Measurements from ENCODE around the gene HOXD1.

The HOXD1 gene

DNA sequence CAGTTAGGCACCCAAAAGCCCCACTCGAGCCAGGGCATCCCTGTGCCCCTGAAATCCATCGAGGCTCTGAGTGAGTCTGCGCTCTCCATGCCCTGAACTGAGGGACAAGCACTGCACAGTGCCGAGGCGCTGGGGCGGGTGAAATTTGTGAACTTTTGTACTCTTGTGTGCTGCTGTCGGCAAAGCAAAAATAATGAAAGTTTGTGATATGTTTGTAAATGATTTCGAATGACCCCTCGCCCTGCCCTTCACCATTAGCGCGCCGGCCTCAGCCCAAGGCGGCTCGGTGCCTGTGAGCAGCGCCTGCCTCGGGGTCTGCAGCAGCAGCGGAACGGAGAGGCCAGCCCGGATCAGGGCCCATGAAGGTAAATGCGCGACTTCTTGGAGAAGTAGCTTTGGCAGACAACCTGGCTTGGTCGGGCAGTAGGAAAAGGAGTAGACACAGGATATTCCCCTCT is 39.0 kb upstream of the HOXD1 start:
- Histone ChIP-seq H3K27ac (ENCODE audit: low read length, poor library complexity, severe bottlenecking) (no peak overlapping the region), H4K8ac (ENCODE audit: low read length) (no peak overlapping the region), H3K18ac (ENCODE audit: low read depth in 1 of 2, low read length in 2 of 2) (no peak overlapping the region), H2AFZ (ENCODE audit: low read depth, low read length) (no peak overlapping the region), H3K4me2 (ENCODE audit: low read length, poor library complexity, severe bottlenecking) (no peak overlapping the region), H2BK15ac (ENCODE audit: low read depth, poor library complexity, severe bottlenecking) (no peak overlapping the region), H3K4me3 (ENCODE audit: insufficient read depth in 1 of 2, low read depth in 1 of 2, low read length in 2 of 2) (no peak overlapping the region), H3K9ac (ENCODE audit: low read length) (no peak overlapping the region), H2AK5ac (ENCODE audit: low read length, severe bottlenecking) (no peak overlapping the region), H2BK120ac (ENCODE audit: low read depth, low read length) (no peak overlapping the region), H3K79me1 (replicated peaks; ENCODE audit: low read length, poor library complexity, severe bottlenecking) (peaks cover 8% of the 10 kb centered on the region), H3K23ac (ENCODE audit: low read length in 2 of 2) (peak overlapping the region in 1 of 2 experiments; percentile 42), H3K14ac (ENCODE audit: low read length in 2 of 2) (no peak overlapping the region), H3K36me3 (ENCODE audit: control insufficient read depth in 1 of 2, insufficient read depth in 2 of 2, low read depth in 1 of 2, low read length in 2 of 2) (peaks cover 10 to 14% of the 10 kb centered on the region in 2 experiments), H3K9me3 (ENCODE audit: control insufficient read depth, low read length) (no peaks in the 10 kb centered on the region), H2BK5ac (ENCODE audit: low read depth, low read length, poor library complexity, severe bottlenecking) (no peak overlapping the region), H3K27me3 (ENCODE audit: control insufficient read depth in 1 of 2, insufficient read depth in 1 of 2, low read length in 2 of 2) (peaks cover 0 to 68% of the 10 kb centered on the region in 2 experiments), H3K4ac (ENCODE audit: low read depth in 1 of 2, low read length in 2 of 2) (no peak overlapping the region), H4K91ac (ENCODE audit: low read length) (no peak overlapping the region), H2BK12ac (ENCODE audit: low read length in 2 of 2) (no peak overlapping the region), H3K4me1 (ENCODE audit: control insufficient read depth, insufficient read depth, low read depth, low read length) (peaks cover 12% of the 10 kb centered on the region)
- 30% methylated on average over 22 of the region's 22 CpGs for WGBS
- no peak for DNase-seq

DNA sequence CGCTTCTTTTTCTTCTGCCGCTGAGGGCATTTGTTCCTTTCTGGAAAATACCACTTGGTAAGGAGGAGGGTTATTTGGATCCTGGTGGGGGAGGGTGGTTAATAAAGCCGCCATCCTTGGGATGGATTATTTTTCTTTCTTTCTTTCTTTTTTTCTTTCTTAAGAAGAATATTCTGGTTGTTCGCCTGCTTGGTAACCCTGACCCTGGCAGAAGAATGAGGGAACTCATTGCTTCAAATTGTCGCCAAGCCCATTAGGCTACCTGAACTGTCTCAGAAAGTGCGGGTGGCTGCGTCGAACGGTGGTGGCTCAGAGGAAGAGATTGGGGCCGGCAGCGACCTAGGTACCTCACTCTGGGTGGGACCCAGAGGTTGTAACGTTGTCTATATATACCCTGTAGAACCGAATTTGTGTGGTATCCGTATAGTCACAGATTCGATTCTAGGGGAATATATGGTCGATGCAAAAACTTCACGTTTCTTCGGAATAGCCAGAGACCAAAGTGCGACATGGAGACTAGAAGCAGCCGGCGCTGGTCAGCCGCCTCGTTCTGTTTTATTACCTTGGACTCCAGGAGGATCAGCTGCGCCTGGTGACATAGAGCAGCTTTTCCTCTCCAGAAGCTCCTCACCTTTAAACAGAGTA is 38.4 kb upstream of the HOXD1 start:
- H3K9me3 ChIP-seq (ENCODE audit: control insufficient read depth, low read length), result no peaks in the 10 kb centered on the region
- H2BK15ac ChIP-seq (ENCODE audit: low read depth, poor library complexity, severe bottlenecking), result no peak overlapping the region
- WGBS, result 36% methylated on average over 22 of the region's 24 CpGs

DNA sequence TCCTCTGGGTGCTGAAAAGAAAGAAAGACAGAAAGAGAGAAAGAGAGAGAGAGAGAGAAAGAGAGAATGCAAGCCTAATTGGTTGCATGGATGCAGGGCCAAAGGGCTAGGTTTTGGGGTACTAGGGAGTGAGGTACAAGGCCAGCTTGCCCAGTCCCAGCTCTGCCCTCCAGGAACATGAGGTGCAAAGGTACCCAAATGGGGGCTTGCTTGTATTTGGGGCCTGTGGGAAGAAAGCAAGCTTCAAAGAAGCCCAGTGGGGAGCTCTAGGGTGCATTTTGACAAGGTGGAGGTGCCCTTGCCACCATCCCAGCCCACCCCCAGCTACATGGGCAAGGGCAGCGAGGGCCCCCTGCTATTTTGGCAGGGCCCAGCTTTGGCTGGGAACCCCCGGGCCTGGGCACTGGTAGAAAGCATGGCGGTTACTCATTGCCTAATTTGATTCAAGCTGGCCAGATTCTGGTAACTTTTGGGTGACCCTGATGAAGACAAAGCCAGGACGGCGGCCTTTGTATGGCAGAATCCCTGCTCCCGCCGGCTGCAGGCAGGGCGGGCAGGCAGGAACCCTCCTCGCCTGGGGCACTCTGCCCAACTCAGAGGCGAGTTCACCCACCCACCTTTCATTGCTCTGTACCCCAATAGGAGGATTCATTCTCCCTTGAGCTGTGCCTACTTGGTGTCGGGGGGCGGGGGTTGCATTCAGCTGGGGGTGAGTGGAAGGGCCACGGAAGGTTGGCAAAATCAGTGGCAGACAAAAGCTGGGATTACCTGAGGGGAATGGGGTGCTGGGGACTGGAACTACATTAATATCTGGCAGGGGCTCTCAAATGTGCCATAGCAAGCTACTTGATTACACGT is 37.7 kb upstream of the HOXD1 start:
- H3K4me2 ChIP-seq (ENCODE audit: low read length, poor library complexity, severe bottlenecking), result no peak overlapping the region
- peaks cover 12% of the 10 kb centered on the region for H3K4me1 ChIP-seq (ENCODE audit: control insufficient read depth, insufficient read depth, low read depth, low read length)
- H2AFZ ChIP-seq (ENCODE audit: low read depth, low read length), result no peak overlapping the region
- no peak overlapping the region for H2AK5ac ChIP-seq (ENCODE audit: low read length, severe bottlenecking)
- H3K9me3 ChIP-seq (ENCODE audit: control insufficient read depth, low read length), result no peaks in the 10 kb centered on the region
- no peak overlapping the region for H2BK120ac ChIP-seq (ENCODE audit: low read depth, low read length)
- H4K8ac ChIP-seq (ENCODE audit: low read length), result no peak overlapping the region
- H3K27ac ChIP-seq (ENCODE audit: low read length, poor library complexity, severe bottlenecking), result no peak overlapping the region
- 43% methylated on average over 11 of the region's 14 CpGs for WGBS
- no peak overlapping the region for H3K14ac ChIP-seq (ENCODE audit: low read length in 2 of 2)
- H3K23ac ChIP-seq (ENCODE audit: low read length in 2 of 2), result no peak overlapping the region
- no peak overlapping the region for H3K4ac ChIP-seq (ENCODE audit: low read depth in 1 of 2, low read length in 2 of 2)
- H2BK5ac ChIP-seq (ENCODE audit: low read depth, low read length, poor library complexity, severe bottlenecking), result no peak overlapping the region
- H3K36me3 ChIP-seq (ENCODE audit: control insufficient read depth in 1 of 2, insufficient read depth in 2 of 2, low read depth in 1 of 2, low read length in 2 of 2), result peaks cover 14 to 16% of the 10 kb centered on the region in 2 experiments
- no peak overlapping the region for H2BK15ac ChIP-seq (ENCODE audit: low read depth, poor library complexity, severe bottlenecking)
- no peak for DNase-seq
- H3K27me3 ChIP-seq (ENCODE audit: control insufficient read depth in 1 of 2, insufficient read depth in 1 of 2, low read length in 2 of 2), result peaks cover 0 to 70% of the 10 kb centered on the region in 2 experiments
- no peak overlapping the region for H4K91ac ChIP-seq (ENCODE audit: low read length)
- H3K18ac ChIP-seq (ENCODE audit: low read depth in 1 of 2, low read length in 2 of 2), result no peak overlapping the region
- H3K79me1 ChIP-seq (replicated peaks; ENCODE audit: low read length, poor library complexity, severe bottlenecking), result peaks cover 8% of the 10 kb centered on the region
- no peak overlapping the region for H3K9ac ChIP-seq (ENCODE audit: low read length)
- H3K4me3 ChIP-seq (ENCODE audit: insufficient read depth in 1 of 2, low read depth in 1 of 2, low read length in 2 of 2), result no peak overlapping the region
- no peak overlapping the region for H2BK12ac ChIP-seq (ENCODE audit: low read length in 2 of 2)

More for the DNA sequence above, 38.4 kb upstream of the HOXD1 start:
- Histone ChIP-seq H2AK5ac (ENCODE audit: low read length, severe bottlenecking) (no peak overlapping the region), H3K79me1 (replicated peaks; ENCODE audit: low read length, poor library complexity, severe bottlenecking) (peaks cover 8% of the 10 kb centered on the region), H4K8ac (ENCODE audit: low read length) (no peak overlapping the region), H3K14ac (ENCODE audit: low read length in 2 of 2) (no peak overlapping the region), H4K91ac (ENCODE audit: low read length) (no peak overlapping the region), H3K36me3 (ENCODE audit: control insufficient read depth in 1 of 2, insufficient read depth in 2 of 2, low read depth in 1 of 2, low read length in 2 of 2) (peaks cover 14 to 15% of the 10 kb centered on the region in 2 experiments), H3K4me1 (ENCODE audit: control insufficient read depth, insufficient read depth, low read depth, low read length) (peaks cover 12% of the 10 kb centered on the region), H3K9ac (ENCODE audit: low read length) (no peak overlapping the region), H3K23ac (ENCODE audit: low read length in 2 of 2) (no peak overlapping the region), H3K4me2 (ENCODE audit: low read length, poor library complexity, severe bottlenecking) (no peak overlapping the region), H2BK5ac (ENCODE audit: low read depth, low read length, poor library complexity, severe bottlenecking) (no peak overlapping the region), H3K4ac (ENCODE audit: low read depth in 1 of 2, low read length in 2 of 2) (no peak overlapping the region), H2AFZ (ENCODE audit: low read depth, low read length) (no peak overlapping the region), H3K18ac (ENCODE audit: low read depth in 1 of 2, low read length in 2 of 2) (no peak overlapping the region), H3K27me3 (ENCODE audit: control insufficient read depth in 1 of 2, insufficient read depth in 1 of 2, low read length in 2 of 2) (peaks cover 0 to 68% of the 10 kb centered on the region in 2 experiments), H3K4me3 (ENCODE audit: insufficient read depth in 1 of 2, low read depth in 1 of 2, low read length in 2 of 2) (no peak overlapping the region), H2BK12ac (ENCODE audit: low read length in 2 of 2) (no peak overlapping the region), H3K27ac (ENCODE audit: low read length, poor library complexity, severe bottlenecking) (no peak overlapping the region), H2BK120ac (ENCODE audit: low read depth, low read length) (no peak overlapping the region)
- DNase-seq, result no peak

All from mesenchymal stem cell (in vitro differentiated cells and primary cell).